ENCODE data around the gene CNOT4.

The CNOT4 gene, protein sequence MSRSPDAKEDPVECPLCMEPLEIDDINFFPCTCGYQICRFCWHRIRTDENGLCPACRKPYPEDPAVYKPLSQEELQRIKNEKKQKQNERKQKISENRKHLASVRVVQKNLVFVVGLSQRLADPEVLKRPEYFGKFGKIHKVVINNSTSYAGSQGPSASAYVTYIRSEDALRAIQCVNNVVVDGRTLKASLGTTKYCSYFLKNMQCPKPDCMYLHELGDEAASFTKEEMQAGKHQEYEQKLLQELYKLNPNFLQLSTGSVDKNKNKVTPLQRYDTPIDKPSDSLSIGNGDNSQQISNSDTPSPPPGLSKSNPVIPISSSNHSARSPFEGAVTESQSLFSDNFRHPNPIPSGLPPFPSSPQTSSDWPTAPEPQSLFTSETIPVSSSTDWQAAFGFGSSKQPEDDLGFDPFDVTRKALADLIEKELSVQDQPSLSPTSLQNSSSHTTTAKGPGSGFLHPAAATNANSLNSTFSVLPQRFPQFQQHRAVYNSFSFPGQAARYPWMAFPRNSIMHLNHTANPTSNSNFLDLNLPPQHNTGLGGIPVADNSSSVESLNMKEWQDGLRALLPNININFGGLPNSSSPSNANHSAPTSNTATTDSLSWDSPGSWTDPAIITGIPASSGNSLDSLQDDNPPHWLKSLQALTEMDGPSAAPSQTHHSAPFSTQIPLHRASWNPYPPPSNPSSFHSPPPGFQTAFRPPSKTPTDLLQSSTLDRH

GRCh38 chr7:135509839-135510591 is at the start of gene CNOT4:
Gene CNOT4 (minus strand): TSS chr7:135510102. CDS start chr7:135438331, 71,771 bp downstream.
- peak; percentile 86 to 96 for DNase-seq (ENCODE audit: low read depth in 2 of 2, low spot score in 1 of 2)

DNA sequence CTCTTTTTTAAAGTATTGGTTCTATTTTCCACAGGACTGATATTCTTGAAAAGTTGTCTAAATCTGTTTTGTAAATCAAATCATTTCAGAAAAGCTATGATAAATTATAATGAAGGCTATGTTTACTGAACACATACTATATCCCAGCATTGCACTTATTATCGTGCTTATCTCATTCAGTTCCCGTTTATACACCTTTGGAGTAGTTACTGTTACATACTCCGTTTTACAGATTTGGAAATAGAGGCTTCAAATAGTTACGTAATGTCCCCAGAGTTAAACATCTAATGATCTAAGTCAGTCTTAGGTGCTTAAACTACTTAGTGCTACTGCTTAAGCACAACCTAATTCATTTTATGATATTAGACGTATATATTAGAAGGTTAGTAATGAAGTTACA is 49.0 kb upstream of the CNOT4 start:
- DNase-seq (ENCODE audit: low read depth in 2 of 2, low spot score in 1 of 2): no peak

DNA sequence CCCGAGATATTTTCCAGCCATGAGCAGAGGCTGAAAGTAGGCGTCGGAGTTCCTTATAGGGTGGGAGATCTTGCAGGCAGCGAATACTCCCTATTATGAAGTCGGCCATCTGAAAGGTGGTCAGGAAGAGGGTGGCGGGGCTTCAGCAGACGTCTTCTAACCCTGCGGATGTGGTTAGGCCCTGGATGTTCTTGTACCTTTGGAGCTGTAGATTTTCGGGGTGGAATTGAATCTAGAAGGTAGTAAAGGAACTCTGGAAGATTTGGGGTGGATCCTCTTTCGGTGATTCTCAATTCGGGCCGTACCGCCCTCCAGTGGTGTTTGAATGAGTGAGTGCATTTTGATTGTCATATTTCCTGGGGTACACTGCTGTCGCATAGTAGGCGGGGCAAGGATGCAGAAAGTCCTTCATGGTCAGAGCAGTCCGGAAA is 48.5 kb upstream of the CNOT4 start:
- peak; percentile 20 to 32 for DNase-seq (ENCODE audit: low read depth in 2 of 2, low spot score in 1 of 2)

DNA sequence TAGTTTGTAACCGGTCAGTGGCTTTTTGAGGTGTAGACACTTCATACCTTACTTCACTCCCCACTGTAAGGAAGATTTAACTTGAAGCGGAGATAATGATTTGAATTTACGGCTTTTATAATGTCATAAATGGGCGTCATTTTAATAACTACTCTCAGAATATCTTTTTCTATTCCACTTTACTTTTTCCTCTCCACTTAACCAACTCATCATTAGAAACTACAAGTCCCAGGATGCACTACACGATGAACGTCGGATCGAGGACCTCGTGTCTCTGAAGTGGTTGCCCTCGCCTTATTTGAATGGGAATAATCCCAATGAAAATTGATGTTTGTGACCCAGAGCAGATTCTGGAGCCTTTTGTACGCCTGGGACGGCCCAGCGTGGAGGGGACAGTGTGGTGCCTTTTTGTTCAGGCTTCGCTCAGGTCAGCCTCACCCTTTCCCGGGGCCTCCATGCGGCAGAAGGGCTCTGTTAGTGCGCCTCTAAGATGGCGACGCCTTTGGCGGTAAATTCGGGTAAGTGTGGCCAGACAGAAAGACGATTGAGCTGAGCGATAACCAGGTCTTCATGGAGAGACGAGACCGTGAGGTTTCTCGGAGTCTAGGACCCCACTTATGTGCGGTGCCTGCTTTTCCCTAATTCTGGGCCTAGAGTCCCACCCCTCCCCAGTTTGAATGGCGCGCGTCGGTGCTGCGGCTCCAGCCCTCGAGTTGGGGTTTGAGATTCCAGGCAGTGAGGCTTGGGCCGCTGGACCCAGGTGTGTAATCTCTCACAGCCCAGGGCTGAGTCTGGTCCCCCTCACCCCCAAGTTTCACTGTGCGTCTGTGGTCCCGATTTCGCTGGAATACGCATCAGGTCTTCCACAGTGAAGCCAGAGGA is 47.8 kb upstream of the CNOT4 start, which contains the start of gene NUP205:
NUP205 (plus strand) TSS at position 463 of the 882 bp plus-strand sequence; CDS start at position 491, 28 bp downstream.
- DNase-seq (ENCODE audit: low read depth in 2 of 2, low spot score in 1 of 2): peak; percentile 41 to 46

DNA sequence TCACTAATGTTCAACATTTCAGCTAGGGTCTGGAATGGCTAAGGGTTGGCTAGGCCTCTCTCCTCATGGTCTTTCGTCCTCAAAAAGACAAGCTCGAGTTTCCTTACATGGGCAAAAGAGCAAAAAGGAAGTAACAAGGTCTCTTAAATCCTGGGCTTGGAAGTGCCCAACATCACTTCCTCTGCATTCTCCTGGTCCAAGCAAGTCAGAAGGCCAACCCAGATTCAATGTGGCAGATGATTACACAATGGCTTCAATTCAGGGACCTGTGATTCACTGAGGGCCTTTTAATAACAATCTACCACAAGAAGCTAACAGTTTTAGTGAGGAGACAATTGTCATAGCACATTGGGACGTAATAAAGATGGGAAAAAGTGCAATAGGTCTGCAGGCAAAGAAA is 43.4 kb upstream of the CNOT4 start:
- DNase-seq (ENCODE audit: low read depth in 2 of 2, low spot score in 1 of 2): no peak

DNA sequence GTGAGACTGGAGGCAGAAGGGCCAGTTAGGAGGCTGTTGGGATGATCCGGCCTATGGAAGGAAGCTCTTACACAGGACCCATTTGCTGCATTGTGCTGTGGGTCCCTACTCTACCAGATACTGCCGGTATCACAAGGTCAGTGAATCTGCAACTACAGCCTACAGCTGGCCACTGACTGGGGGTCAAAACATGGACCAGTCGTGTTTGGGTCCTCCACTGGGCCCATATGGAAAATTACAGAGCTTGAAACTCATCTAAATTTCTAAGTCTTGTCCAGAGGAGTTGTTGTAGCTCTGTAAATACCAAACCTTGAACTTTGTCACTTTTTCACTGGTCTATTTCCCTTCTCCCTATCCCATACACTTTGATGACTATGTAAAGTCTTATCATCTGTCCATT is 42.2 kb upstream of the CNOT4 start:
- DNase-seq (ENCODE audit: low read depth in 2 of 2, low spot score in 1 of 2): no peak

- DNase-seq (ENCODE audit: low read depth in 2 of 2, low spot score in 1 of 2): no peak
Observed at GRCh38 chr7:135550196-135550595, 40.3 kb upstream of the CNOT4 start.

DNA sequence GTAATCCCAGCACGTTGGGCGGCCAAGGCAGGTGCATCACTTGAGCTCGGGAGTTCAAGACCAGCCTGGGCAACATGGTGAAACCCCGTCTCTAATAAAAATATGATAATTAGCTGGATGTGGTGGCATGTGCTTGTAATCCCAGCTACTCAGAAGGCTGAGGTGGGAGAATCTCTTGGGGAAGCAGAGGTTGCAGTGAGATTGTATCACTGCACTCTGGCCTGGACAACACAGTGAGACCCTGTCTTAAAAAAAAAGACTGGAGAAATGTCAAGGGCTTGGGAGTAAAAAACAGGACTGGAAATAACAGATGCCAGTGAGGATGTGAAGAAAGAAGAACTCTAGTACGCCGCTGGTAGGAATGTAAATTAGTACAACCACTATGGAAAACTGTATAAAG is 31.1 kb upstream of the CNOT4 start:
- no peak for DNase-seq (ENCODE audit: low read depth in 2 of 2, low spot score in 1 of 2)

DNA sequence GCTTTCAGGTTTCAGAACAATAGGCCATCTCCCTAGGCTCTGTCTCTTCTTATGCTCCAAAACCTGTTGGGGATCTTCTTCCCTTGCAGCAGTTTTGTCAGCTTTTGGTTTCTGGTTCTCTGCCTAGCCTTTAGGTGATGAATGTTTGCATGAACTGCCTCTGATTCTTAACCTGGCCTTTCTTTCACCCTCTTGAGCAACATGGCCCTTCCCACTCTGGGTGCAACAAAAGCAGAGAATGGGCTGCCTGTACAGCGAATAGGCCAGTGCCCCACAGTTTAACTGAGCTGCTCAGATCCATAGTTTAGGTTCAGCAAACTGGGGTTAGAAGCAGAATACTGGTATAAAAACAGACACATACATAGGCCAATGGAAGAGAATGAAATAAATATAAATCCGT is 29.7 kb upstream of the CNOT4 start:
- no peak for DNase-seq (ENCODE audit: low read depth in 2 of 2, low spot score in 1 of 2)

DNA sequence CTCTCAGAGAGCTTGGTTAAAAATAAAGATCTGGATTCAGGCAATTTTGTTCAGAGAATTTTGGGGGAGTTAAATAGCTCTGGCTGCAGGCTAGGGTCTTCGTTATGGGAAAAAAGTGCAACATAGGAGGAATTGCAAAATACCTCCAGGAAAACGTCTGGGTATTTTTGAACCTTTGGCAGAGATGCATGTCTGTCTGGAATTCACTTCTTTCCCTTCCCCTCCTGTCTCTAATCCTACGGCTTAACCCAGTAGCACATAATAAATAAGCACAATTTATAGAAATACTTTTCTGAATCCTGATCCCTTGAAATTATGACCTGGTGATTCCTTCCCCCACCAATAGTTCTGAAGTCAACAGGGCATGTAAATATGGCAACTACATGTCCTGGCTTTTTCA is 28.5 kb upstream of the CNOT4 start:
- DNase-seq (ENCODE audit: low read depth in 2 of 2, low spot score in 1 of 2): no peak

- no peak for DNase-seq (ENCODE audit: low read depth in 2 of 2, low spot score in 1 of 2)
Observed at GRCh38 chr7:135537905-135538304, 28.0 kb upstream of the CNOT4 start.

GRCh38 chr7:135537453-135537852 is 27.6 kb upstream of the CNOT4 start:
- DNase-seq (ENCODE audit: low read depth in 2 of 2, low spot score in 1 of 2): no peak

GRCh38 chr7:135536150-135536549 is 26.2 kb upstream of the CNOT4 start:
- DNase-seq (ENCODE audit: low read depth in 2 of 2, low spot score in 1 of 2): no peak

GRCh38 chr7:135527025-135527424 is 17.1 kb upstream of the CNOT4 start:
- DNase-seq (ENCODE audit: low read depth in 2 of 2, low spot score in 1 of 2): no peak

- DNase-seq (ENCODE audit: low read depth in 2 of 2, low spot score in 1 of 2): no peak
Observed at GRCh38 chr7:135525426-135525825, 15.5 kb upstream of the CNOT4 start.

GRCh38 chr7:135523146-135523545 is 13.2 kb upstream of the CNOT4 start:
- no peak for DNase-seq (ENCODE audit: low read depth in 2 of 2, low spot score in 1 of 2)

- DNase-seq (ENCODE audit: low read depth in 2 of 2, low spot score in 1 of 2): no peak
Observed at GRCh38 chr7:135522509-135522908, 12.6 kb upstream of the CNOT4 start.

DNA sequence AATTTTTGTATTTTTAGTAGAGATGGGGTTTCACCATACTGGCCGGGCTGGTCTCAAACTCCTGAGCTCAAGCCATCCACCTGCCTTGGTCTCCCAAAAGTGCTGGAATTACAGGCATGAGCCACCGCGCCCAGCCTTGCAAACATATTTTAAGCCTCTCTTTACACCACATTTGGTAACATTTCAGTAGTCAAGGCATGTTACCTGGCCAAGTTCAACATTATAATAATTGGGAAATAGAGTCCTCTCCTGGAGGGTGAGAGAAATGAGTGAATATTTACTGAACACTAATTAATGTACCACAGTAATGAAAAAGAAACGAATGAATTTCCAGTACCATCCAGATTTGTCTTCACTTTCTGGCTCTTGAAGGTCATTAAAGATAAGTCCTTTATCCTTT is 10.0 kb upstream of the CNOT4 start:
- DNase-seq (ENCODE audit: low read depth in 2 of 2, low spot score in 1 of 2): no peak

GRCh38 chr7:135519233-135519688 is 9.4 kb upstream of the CNOT4 start:
- no peak for DNase-seq (ENCODE audit: low read depth in 2 of 2, low spot score in 1 of 2)

DNA sequence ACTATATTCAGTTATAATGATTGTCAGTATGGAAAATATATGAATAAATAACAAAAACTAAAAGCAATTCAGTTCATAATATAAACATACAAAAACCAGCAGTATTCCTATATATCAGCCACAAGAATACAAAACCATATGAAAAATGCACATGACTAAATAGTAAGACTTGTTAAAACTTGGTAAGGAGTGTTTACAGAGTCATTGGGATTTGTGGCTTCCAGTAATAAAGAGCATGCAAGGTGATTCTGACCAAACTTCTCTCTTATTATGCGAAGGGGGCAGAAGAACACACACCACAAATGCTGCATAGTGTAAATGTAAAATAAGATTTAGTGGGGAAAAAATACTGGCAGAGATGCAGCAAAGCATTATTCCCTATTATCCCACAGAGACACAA is 8.8 kb upstream of the CNOT4 start:
- no peak for DNase-seq (ENCODE audit: low read depth in 2 of 2, low spot score in 1 of 2)

GRCh38 chr7:135517060-135517459 is 7.2 kb upstream of the CNOT4 start:
- no peak for DNase-seq (ENCODE audit: low read depth in 2 of 2, low spot score in 1 of 2)
